ENCODE data around the gene CTNNBL1. TPM values are rescaled to one million over a fixed set of nuclear protein-coding genes. Genes with fewer than 3 reads are reported as not detected.

The CTNNBL1 gene
- total RNA-seq, 1 experiment from 2014 or later, result 55.4 TPM

DNA sequence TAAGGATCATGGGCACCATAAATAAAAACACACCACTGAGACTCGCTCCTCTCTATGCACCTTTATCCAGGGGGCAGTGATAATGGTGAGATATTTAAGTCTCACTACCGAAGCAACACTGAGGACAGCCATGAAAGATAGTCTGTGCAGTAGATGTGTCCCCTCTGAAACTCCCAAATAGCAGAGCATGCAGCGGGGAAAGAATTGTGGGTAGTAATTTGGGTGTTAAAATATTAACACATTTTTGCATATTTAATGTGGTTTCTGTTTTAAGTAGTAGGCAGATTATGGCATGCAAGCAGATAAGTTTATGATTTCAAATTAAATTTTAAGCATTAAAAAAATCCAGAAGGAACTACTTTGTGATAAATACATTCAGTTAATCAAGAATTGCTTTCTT, 82.7 kb downstream of the CTNNBL1 start:
- Histone ChIP-seq H3K36me3 (ENCODE audit: control insufficient read depth in 1 of 2, insufficient read depth in 2 of 2, low read length in 2 of 2) (peaks cover 3 to 4% of the 10 kb centered on the region in 2 experiments; a peak in 1 of 4 replicates), H3K27me3 (ENCODE audit: insufficient read depth, low read length) (no peaks in the 10 kb centered on the region), H3K9me2 (ENCODE audit: insufficient read depth) (no peaks in the 10 kb centered on the region), H3K9ac (ENCODE audit: low read length) (no peak overlapping the region), H3K27ac (ENCODE audit: low read depth, low read length) (no peak overlapping the region), H2AFZ (ENCODE audit: low read depth, low read length, poor library complexity, severe bottlenecking) (no peak overlapping the region), H3K4me1 (ENCODE audit: control insufficient read depth in 1 of 2, insufficient read depth in 2 of 2, low read length in 2 of 2) (no peaks in the 10 kb centered on the region), H4K20me1 (ENCODE audit: insufficient read depth) (no peaks in the 10 kb centered on the region), H3K4me2 (ENCODE audit: low read length) (no peak overlapping the region), H3K4me3 (replicated peaks in 1 of 2; ENCODE audit: low read depth in 1 of 2, low read length in 2 of 2) (no peak overlapping the region), H3K79me2 (ENCODE audit: insufficient read depth, low read length) (no peaks in the 10 kb centered on the region), H3K9me3 (ENCODE audit: control insufficient read depth in 1 of 2, insufficient read depth in 1 of 2, low read depth in 1 of 2, low read length in 2 of 2) (no peaks in the 10 kb centered on the region)
- ATAC-seq (no peak), DNase-seq (ENCODE audit: low read depth, low spot score) (no peak)
- RAD21 ChIA-PET (ENCODE audit: low non-redundant PET in 1 of 2, low total read pairs in 2 of 2, uncharacterized antibody in 2 of 2, unreplicated experiment in 2 of 2), result no interaction called here
- CTCF ChIA-PET, result no interaction called here
- no TSS peak for BruUV-seq (replicated peaks)
- intact Hi-C loops (cut with micrococcal nuclease), result no loop called here
- POLR2A ChIA-PET, result no interaction called here
- TF ChIP-seq CEBPB (IDR thresholded peaks at IDR 0.05; ENCODE audit: low read depth) (no peak), ELF1 (IDR thresholded peaks at IDR 0.05; ENCODE audit: borderline replicate concordance, low read depth) (no peak), JUND (IDR thresholded peaks at IDR 0.05) (no peak), EZH2phosphoT487 (IDR thresholded peaks at IDR 0.05; ENCODE audit: borderline replicate concordance) (no peak), POLR2AphosphoS5 (IDR thresholded peaks at IDR 0.05; ENCODE audit: low read depth, low read length) (no peak), ZNF274 (IDR thresholded peaks at IDR 0.05; ENCODE audit: low read depth, low read length) (no peak), ZFX (IDR thresholded peaks at IDR 0.05) (no peak), SIN3A (IDR thresholded peaks at IDR 0.05; ENCODE audit: low read depth) (no peak), SP1 (IDR thresholded peaks at IDR 0.05; ENCODE audit: low read depth) (no peak), EZH2 (IDR thresholded peaks at IDR 0.05) (no peak), CBX3 (IDR thresholded peaks at IDR 0.05; ENCODE audit: low read depth) (no peak), POLR2A (IDR thresholded peaks at IDR 0.05; ENCODE audit: borderline replicate concordance, extremely low read depth, insufficient read depth, insufficient read length) (no peak), EGR1 (IDR thresholded peaks at IDR 0.05; ENCODE audit: low read depth) (no peak), YY1 (IDR thresholded peaks at IDR 0.05; ENCODE audit: extremely low read depth, insufficient replicate concordance, low read depth, low read length) (no peak)
- TF ChIP-seq, protein P1, sequence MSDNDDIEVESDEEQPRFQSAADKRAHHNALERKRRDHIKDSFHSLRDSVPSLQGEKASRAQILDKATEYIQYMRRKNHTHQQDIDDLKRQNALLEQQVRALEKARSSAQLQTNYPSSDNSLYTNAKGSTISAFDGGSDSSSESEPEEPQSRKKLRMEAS (IDR thresholded peaks at IDR 0.05), result no peak
- TF ChIP-seq, protein P2, sequence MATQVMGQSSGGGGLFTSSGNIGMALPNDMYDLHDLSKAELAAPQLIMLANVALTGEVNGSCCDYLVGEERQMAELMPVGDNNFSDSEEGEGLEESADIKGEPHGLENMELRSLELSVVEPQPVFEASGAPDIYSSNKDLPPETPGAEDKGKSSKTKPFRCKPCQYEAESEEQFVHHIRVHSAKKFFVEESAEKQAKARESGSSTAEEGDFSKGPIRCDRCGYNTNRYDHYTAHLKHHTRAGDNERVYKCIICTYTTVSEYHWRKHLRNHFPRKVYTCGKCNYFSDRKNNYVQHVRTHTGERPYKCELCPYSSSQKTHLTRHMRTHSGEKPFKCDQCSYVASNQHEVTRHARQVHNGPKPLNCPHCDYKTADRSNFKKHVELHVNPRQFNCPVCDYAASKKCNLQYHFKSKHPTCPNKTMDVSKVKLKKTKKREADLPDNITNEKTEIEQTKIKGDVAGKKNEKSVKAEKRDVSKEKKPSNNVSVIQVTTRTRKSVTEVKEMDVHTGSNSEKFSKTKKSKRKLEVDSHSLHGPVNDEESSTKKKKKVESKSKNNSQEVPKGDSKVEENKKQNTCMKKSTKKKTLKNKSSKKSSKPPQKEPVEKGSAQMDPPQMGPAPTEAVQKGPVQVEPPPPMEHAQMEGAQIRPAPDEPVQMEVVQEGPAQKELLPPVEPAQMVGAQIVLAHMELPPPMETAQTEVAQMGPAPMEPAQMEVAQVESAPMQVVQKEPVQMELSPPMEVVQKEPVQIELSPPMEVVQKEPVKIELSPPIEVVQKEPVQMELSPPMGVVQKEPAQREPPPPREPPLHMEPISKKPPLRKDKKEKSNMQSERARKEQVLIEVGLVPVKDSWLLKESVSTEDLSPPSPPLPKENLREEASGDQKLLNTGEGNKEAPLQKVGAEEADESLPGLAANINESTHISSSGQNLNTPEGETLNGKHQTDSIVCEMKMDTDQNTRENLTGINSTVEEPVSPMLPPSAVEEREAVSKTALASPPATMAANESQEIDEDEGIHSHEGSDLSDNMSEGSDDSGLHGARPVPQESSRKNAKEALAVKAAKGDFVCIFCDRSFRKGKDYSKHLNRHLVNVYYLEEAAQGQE (IDR thresholded peaks at IDR 0.05; ENCODE audit: low read depth), result no peak

Data from HCT116 (cell line).